DND-41 (cell line): Measurements from ENCODE around the gene LDB2.

Experiments used
- ATAC-seq: fragments of 200-7000 bp; cut with Tn5 transposase; 3 replicates; pipeline ENCODE4 v1.9.1; 2021; ENCODE audit warnings: low read depth; ENCODE audit not compliant: insufficient read depth
- DNase-seq: peaks from one replicate; pipeline ENCODE4 v3.0.0-alpha.2; 2020
- H2AFZ ChIP-seq: 2 replicates; pipeline ENCODE4 v1.6.0; 2012; ENCODE audit warnings: low read depth, low read length
- H3K27ac ChIP-seq: 2 replicates; pipeline ENCODE4 v1.5.1; 2012; ENCODE audit warnings: low read length, inconsistent platforms
- H3K27me3 ChIP-seq: fragments of 200-600 bp; sonication (generic); 2 replicates; pipeline ENCODE4 v1.6.0; 2012; ENCODE audit warnings: low read length, mild to moderate bottlenecking, inconsistent platforms; ENCODE audit not compliant: insufficient read depth, poor library complexity
- H3K36me3 ChIP-seq: 2 replicates; pipeline ENCODE4 v1.5.1; 2012; ENCODE audit warnings: low read length, inconsistent platforms; ENCODE audit not compliant: insufficient read depth
- H3K4me1 ChIP-seq: 2 replicates; pipeline ENCODE4 v1.5.1; 2012; ENCODE audit warnings: mild to moderate bottlenecking, low read length; ENCODE audit not compliant: insufficient read depth
- H3K4me2 ChIP-seq: 2 replicates; pipeline ENCODE4 v1.6.0; 2012; ENCODE audit warnings: mild to moderate bottlenecking, moderate library complexity, low read length, inconsistent platforms; ENCODE audit not compliant: insufficient read depth
- H3K4me3 ChIP-seq, 2 experiments: fragments of 200-600 bp in 1 of 2; shearing (Covaris generic) in 1 of 2; 2 replicates each; pipeline ENCODE4 v1.5.1; 2012 to 2016; ENCODE audit warnings: inconsistent platforms in 2 of 2, low read length in 2 of 2, mild to moderate bottlenecking in 2 of 2, low read depth in 1 of 2, moderate library complexity in 1 of 2
- H3K79me2 ChIP-seq: 2 replicates; pipeline ENCODE4 v1.6.0; 2012; ENCODE audit warnings: low read length, inconsistent platforms; ENCODE audit not compliant: insufficient read depth
- H3K9ac ChIP-seq: 2 replicates; pipeline ENCODE4 v1.6.0; 2012; ENCODE audit warnings: low read depth, mild to moderate bottlenecking, inconsistent platforms, low read length, moderate library complexity
- H3K9me3 ChIP-seq: 2 replicates; pipeline ENCODE4 v1.5.1; 2012; ENCODE audit warnings: low read length, moderate library complexity, mild to moderate bottlenecking, inconsistent platforms; ENCODE audit not compliant: insufficient read depth, severe bottlenecking
- H4K20me1 ChIP-seq: 2 replicates; pipeline ENCODE4 v1.6.0; 2012; ENCODE audit warnings: low read length; ENCODE audit not compliant: insufficient read depth
- EZH2 ChIP-seq: IDR thresholded peaks from 3 replicates; pipeline ENCODE4 v1.6.1; 2012; ENCODE audit warnings: borderline replicate concordance, low read depth, mild to moderate bottlenecking, moderate library complexity, low read length, inconsistent platforms; ENCODE audit not compliant: severe bottlenecking
- TF ChIP-seq, protein P1 (sequence below): IDR thresholded peaks from 2 replicates; pipeline ENCODE4 v1.5.1; 2012; ENCODE audit warnings: borderline replicate concordance, low read length, moderate library complexity, mild to moderate bottlenecking; ENCODE audit not compliant: poor library complexity, severe bottlenecking; ENCODE audit errors: extremely low read depth

Gene LDB2

DNA sequence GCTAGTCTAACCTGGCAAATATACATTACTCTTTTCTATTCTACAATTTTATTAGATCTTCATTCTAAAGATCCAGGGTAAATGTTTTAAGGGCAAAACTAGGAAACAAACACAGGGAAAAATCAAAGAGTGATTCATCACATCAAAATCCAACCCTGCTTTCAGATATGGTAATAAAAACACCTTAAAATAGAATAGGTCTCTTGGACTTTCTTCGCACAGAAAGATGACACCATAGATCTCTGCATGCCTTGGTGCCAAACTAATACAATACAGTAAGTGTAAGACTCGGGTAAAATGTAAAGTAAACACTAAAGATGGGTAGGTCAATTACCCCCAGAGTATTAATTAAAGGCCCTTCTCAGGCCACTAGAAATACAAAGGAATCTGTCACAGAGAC lies 34.2 kb downstream of the LDB2 start:
- H3K9me3 ChIP-seq, result no peaks in the 10 kb centered on the region
- H3K9ac ChIP-seq, result no peak overlapping the region
- DNase-seq (no peak), ATAC-seq (no peak)
- H3K4me2 ChIP-seq, result no peak overlapping the region
- no peaks in the 10 kb centered on the region for H4K20me1 ChIP-seq
- no peaks in the 10 kb centered on the region for H3K4me1 ChIP-seq
- no peak overlapping the region for H3K27ac ChIP-seq
- no peaks in the 10 kb centered on the region for H3K27me3 ChIP-seq
- H3K4me3 ChIP-seq, result no peak overlapping the region
- no peaks in the 10 kb centered on the region for H3K79me2 ChIP-seq
- no peak overlapping the region for H2AFZ ChIP-seq
- TF ChIP-seq EZH2, result no peak
- TF ChIP-seq, protein P1, sequence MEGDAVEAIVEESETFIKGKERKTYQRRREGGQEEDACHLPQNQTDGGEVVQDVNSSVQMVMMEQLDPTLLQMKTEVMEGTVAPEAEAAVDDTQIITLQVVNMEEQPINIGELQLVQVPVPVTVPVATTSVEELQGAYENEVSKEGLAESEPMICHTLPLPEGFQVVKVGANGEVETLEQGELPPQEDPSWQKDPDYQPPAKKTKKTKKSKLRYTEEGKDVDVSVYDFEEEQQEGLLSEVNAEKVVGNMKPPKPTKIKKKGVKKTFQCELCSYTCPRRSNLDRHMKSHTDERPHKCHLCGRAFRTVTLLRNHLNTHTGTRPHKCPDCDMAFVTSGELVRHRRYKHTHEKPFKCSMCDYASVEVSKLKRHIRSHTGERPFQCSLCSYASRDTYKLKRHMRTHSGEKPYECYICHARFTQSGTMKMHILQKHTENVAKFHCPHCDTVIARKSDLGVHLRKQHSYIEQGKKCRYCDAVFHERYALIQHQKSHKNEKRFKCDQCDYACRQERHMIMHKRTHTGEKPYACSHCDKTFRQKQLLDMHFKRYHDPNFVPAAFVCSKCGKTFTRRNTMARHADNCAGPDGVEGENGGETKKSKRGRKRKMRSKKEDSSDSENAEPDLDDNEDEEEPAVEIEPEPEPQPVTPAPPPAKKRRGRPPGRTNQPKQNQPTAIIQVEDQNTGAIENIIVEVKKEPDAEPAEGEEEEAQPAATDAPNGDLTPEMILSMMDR, result no peak
- H3K36me3 ChIP-seq, result no peaks in the 10 kb centered on the region

DNA sequence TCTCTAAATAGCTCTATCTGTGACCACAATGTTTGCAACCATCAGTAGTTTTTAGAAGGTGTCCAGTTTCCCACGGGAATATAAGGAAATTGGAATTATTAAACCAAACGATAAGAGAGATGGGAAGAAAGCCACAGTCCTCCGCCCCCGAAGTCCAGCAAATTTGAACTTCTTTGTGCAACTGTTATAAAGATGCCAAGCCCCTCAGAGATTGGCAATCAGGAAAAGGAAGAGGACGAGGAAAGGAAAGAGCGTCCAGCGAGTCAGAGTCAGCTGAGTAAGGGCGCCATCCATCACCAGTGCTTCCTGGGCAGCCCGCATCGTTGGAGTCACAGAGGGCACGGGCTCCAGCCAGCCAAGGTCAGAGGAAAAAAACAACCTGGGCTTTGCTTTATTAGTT lies 35.7 kb downstream of the LDB2 start:
- Histone ChIP-seq H3K9me3 (no peaks in the 10 kb centered on the region), H3K9ac (no peak overlapping the region), H4K20me1 (no peaks in the 10 kb centered on the region), H3K4me2 (no peak overlapping the region), H3K36me3 (no peaks in the 10 kb centered on the region), H2AFZ (no peak overlapping the region), H3K27ac (no peak overlapping the region), H3K27me3 (no peaks in the 10 kb centered on the region), H3K4me3 (no peak overlapping the region), H3K4me1 (no peaks in the 10 kb centered on the region), H3K79me2 (no peaks in the 10 kb centered on the region)
- TF ChIP-seq, protein P1, result no peak
- no peak for TF ChIP-seq EZH2
- no peak for ATAC-seq
- DNase-seq, result no peak

DNA sequence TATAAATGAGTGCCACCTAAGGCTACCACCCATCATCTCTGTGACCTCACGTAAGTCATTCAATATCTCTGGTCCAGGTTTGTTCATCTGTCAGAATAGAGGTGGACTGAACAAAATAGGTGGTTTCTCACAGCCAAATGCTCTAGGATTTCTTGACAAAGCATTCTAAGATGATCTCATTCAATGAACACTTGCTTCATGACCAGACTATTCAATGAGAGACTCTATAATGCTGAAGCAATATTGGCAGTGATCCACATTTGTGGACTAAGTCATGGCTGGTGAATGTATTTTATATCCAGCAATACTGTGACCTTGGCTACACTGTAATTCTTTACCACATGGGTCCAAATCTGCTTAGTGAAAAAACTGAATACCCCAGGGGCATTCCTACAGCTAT lies 37.9 kb downstream of the LDB2 start:
- Histone ChIP-seq H3K27ac (no peak overlapping the region), H3K4me1 (no peaks in the 10 kb centered on the region), H3K9ac (no peak overlapping the region), H3K9me3 (no peaks in the 10 kb centered on the region), H3K27me3 (no peaks in the 10 kb centered on the region), H3K79me2 (no peaks in the 10 kb centered on the region), H4K20me1 (no peaks in the 10 kb centered on the region), H3K36me3 (no peaks in the 10 kb centered on the region), H2AFZ (no peak overlapping the region), H3K4me3 (no peak overlapping the region), H3K4me2 (no peak overlapping the region)
- TF ChIP-seq, protein P1, result no peak
- TF ChIP-seq EZH2, result no peak
- ATAC-seq (no peak), DNase-seq (no peak)

DNA sequence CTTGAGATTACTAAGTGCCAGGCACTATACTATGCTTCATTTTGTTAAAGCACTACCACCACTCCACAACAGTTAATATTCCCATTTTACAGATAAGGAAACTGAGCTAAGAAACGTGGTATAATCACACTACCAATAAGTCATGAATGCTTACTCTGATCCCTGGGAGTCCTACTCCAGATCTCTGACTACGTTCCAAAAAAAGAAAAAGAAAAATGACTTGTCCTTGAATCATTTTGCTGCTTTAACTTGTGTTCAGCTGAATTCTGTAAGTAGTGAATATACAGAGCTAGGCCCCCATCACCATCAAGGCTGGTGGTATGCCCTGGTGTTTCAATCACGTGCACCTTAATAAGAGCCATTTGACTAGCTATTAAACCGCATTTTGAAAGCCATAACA lies 39.4 kb downstream of the LDB2 start:
- H3K4me3 ChIP-seq, result no peak overlapping the region
- no peak overlapping the region for H3K4me2 ChIP-seq
- no peaks in the 10 kb centered on the region for H4K20me1 ChIP-seq
- no peaks in the 10 kb centered on the region for H3K36me3 ChIP-seq
- H3K4me1 ChIP-seq, result no peaks in the 10 kb centered on the region
- ATAC-seq, result no peak
- H3K9me3 ChIP-seq, result no peaks in the 10 kb centered on the region
- TF ChIP-seq, protein P1, result no peak
- no peak for TF ChIP-seq EZH2
- H3K79me2 ChIP-seq, result no peaks in the 10 kb centered on the region
- no peak overlapping the region for H2AFZ ChIP-seq
- H3K27me3 ChIP-seq, result no peaks in the 10 kb centered on the region
- H3K27ac ChIP-seq, result no peak overlapping the region
- H3K9ac ChIP-seq, result no peak overlapping the region
- no peak for DNase-seq
